Gastrocnemius medialis (tissue), 4 donors: ENCODE measurements around the gene CAPN8. TPM values are rescaled to one million over a fixed set of nuclear protein-coding genes. Genes with fewer than 3 reads are reported as not detected.

ENCODE experiments used
- ATAC-seq, 2 donors: fragments of 150-250 bp; one replicate each; pipeline ENCODE4 v1.9.1; 2016
- DNase-seq, 2 donors: peaks; one replicate each; pipeline ENCODE4 v3.0.0-alpha.2; 2019
- H3K27ac ChIP-seq, 4 donors: fragments of 200-600 bp; sonication (generic); 1 replicate in 1 of 4; 2 replicates in 3 of 4; pipeline ENCODE4 v1.5.1; 2016 to 2018; ENCODE audit warnings: mild to moderate bottlenecking in 2 of 4, moderate library complexity in 1 of 4
- H3K27me3 ChIP-seq, 3 donors: fragments of 200-600 bp; sonication (generic) in 2 of 3; 1 replicate in 1 of 3; 2 replicates in 2 of 3; pipeline versions ENCODE4 v1.5.1 to v1.6.0; 2016 to 2019; ENCODE audit warnings: mild to moderate bottlenecking in 1 of 3, moderate library complexity in 1 of 3
- H3K36me3 ChIP-seq, 2 donors: fragments of 200-600 bp; sonication (generic) in 1 of 2; one replicate each; pipeline ENCODE4 v1.5.1; 2017 to 2018
- H3K4me1 ChIP-seq, 2 donors: fragments of 200-600 bp; sonication (generic) in 1 of 2; one replicate each; pipeline ENCODE4 v1.5.1; 2016 to 2017; ENCODE audit warnings: mild to moderate bottlenecking in 2 of 2
- H3K4me3 ChIP-seq, 4 donors: fragments of 200-600 bp; sonication (generic) in 3 of 4; 1 replicate in 1 of 4; 2 replicates in 3 of 4; pipeline ENCODE4 v1.5.1; 2016 to 2019; ENCODE audit warnings: mild to moderate bottlenecking in 2 of 4
- H3K9me3 ChIP-seq, 3 donors: fragments of 200-600 bp; sonication (generic) in 2 of 3; 1 replicate in 1 of 3; 2 replicates in 2 of 3; pipeline ENCODE4 v1.5.1; 2016 to 2019
- CTCF ChIP-seq, 5 experiments: fragments of 450-650 bp in 3 of 5; fragments of 200-600 bp in 2 of 5; sonication (generic) in 2 of 5; IDR thresholded peaks in 4 of 5; conservative IDR thresholded peaks in 1 of 5; 1 replicate in 4 of 5; 2 replicates in 1 of 5; pipeline ENCODE4 v1.5.1; 2016 to 2019; ENCODE audit warnings: antibody characterized with exemption in 5 of 5, mild to moderate bottlenecking in 3 of 5, moderate library complexity in 3 of 5
- POLR2A ChIP-seq, 2 donors: fragments of 450-650 bp; IDR thresholded peaks; one replicate each; pipeline ENCODE4 v1.6.1; 2017; ENCODE audit warnings: antibody characterized with exemption in 2 of 2, mild to moderate bottlenecking in 2 of 2, moderate library complexity in 2 of 2
- in situ Hi-C, 4 donors: fragments of 200-750 bp; cut with MboI; loops; one replicate each; pipeline versions ENCODE4 v1.15.0 to v1.8.0; 2017; ENCODE audit warnings: low sequenced_read_pairs in 4 of 4
- intact Hi-C: fragments of 100-400 bp; cut with DNase I; formaldehyde crosslinking; loops from one replicate; pipeline ENCODE4 v1.15.1; 2023; ENCODE audit warnings: low total_unique reads
- total RNA-seq, 4 donors: library from RNA; depleted of rRNA; stranded (reverse); fragments of >200 nt; gene quantifications; one replicate each; pipeline versions ENCODE4 v1.1.0 to v1.2.3, GENCODE V29; 2016

Gene CAPN8
- total RNA-seq, 4 donors from 2014 or later, result 0.46 to 0.85 TPM; not detected in 2

- H3K27ac ChIP-seq, result no peak overlapping the region
- no peaks in the 10 kb centered on the region for H3K9me3 ChIP-seq
- in situ Hi-C loops (no loop called here), intact Hi-C loops (no loop called here)
- H3K36me3 ChIP-seq, result no peaks in the 10 kb centered on the region
- H3K27me3 ChIP-seq, result no peaks in the 10 kb centered on the region
- H3K4me1 ChIP-seq, result no peaks in the 10 kb centered on the region
- TF ChIP-seq CTCF (IDR thresholded peaks at IDR 0.05 in 4 of 5, conservative IDR thresholded peaks at IDR 0.05 in 1 of 5) (no peak), POLR2A (IDR thresholded peaks at IDR 0.05) (no peak)
- DNase-seq (no peak), ATAC-seq (no peak)
- no peak overlapping the region for H3K4me3 ChIP-seq
These were observed 45.1 kb downstream of the CAPN8 start for GRCh38 chr1:223620297-223620897.

- no peaks in the 10 kb centered on the region for H3K36me3 ChIP-seq
- no peaks in the 10 kb centered on the region for H3K9me3 ChIP-seq
- H3K4me1 ChIP-seq, result no peaks in the 10 kb centered on the region
- no peak for DNase-seq
- H3K27me3 ChIP-seq, result no peaks in the 10 kb centered on the region
- ATAC-seq, result no peak
- in situ Hi-C loops, result no loop called here
- no peak overlapping the region for H3K27ac ChIP-seq
- TF ChIP-seq CTCF (IDR thresholded peaks at IDR 0.05 in 4 of 5, conservative IDR thresholded peaks at IDR 0.05 in 1 of 5) (no peak), POLR2A (IDR thresholded peaks at IDR 0.05) (no peak)
- intact Hi-C loops, result no loop called here
- H3K4me3 ChIP-seq, result no peak overlapping the region
These were observed 46.8 kb downstream of the CAPN8 start for GRCh38 chr1:223618680-223619079.

GRCh38 chr1:223617323-223618070 lies 48.0 kb downstream of the CAPN8 start:
- in situ Hi-C loops, result no loop called here
- Histone ChIP-seq H3K36me3 (no peaks in the 10 kb centered on the region), H3K9me3 (no peaks in the 10 kb centered on the region), H3K4me1 (no peaks in the 10 kb centered on the region), H3K27ac (no peak overlapping the region), H3K27me3 (no peaks in the 10 kb centered on the region), H3K4me3 (no peak overlapping the region)
- intact Hi-C loops, result no loop called here
- TF ChIP-seq CTCF (IDR thresholded peaks at IDR 0.05 in 4 of 5, conservative IDR thresholded peaks at IDR 0.05 in 1 of 5), result no peak
- no peak for TF ChIP-seq POLR2A (IDR thresholded peaks at IDR 0.05)
- DNase-seq, result no peak
- ATAC-seq, result no peak

GRCh38 chr1:223616586-223616985 lies 48.9 kb downstream of the CAPN8 start:
- Histone ChIP-seq H3K4me1 (no peaks in the 10 kb centered on the region), H3K9me3 (no peaks in the 10 kb centered on the region), H3K27ac (no peak overlapping the region), H3K27me3 (no peaks in the 10 kb centered on the region), H3K4me3 (no peak overlapping the region), H3K36me3 (no peaks in the 10 kb centered on the region)
- no peak for DNase-seq
- TF ChIP-seq POLR2A (IDR thresholded peaks at IDR 0.05), result no peak
- no peak for TF ChIP-seq CTCF (IDR thresholded peaks at IDR 0.05 in 4 of 5, conservative IDR thresholded peaks at IDR 0.05 in 1 of 5)
- in situ Hi-C loops, result no loop called here
- no peak for ATAC-seq
- intact Hi-C loops, result no loop called here
